Trophoblast cell (in vitro differentiated cells and primary cell): ENCODE results near the gene PDCD7.

Experiments
- DNase-seq, 2 donors: peaks; one replicate each; pipeline ENCODE4 v3.0.0-alpha.2; 2016
- H2AFZ ChIP-seq: 2 replicates; pipeline ENCODE4 v1.6.1; 2013; ENCODE audit warnings: low read length, moderate library complexity, mild to moderate bottlenecking; ENCODE audit not compliant: insufficient read depth, poor library complexity
- H2AK5ac ChIP-seq: 2 replicates; pipeline ENCODE4 v1.6.1; 2013; ENCODE audit warnings: mild to moderate bottlenecking, low read length
- H2BK120ac ChIP-seq: 2 replicates; pipeline ENCODE4 v1.6.1; 2013; ENCODE audit warnings: low read length, mild to moderate bottlenecking, moderate library complexity; ENCODE audit not compliant: insufficient read depth, poor library complexity
- H2BK12ac ChIP-seq: 2 replicates; pipeline ENCODE4 v1.6.1; 2013; ENCODE audit warnings: mild to moderate bottlenecking, low read length, moderate library complexity
- H2BK5ac ChIP-seq: 2 replicates; pipeline ENCODE4 v1.6.1; 2013; ENCODE audit warnings: low read length, low read depth, moderate library complexity, mild to moderate bottlenecking; ENCODE audit not compliant: poor library complexity
- H3K14ac ChIP-seq: 2 replicates; pipeline ENCODE4 v1.6.1; 2013; ENCODE audit warnings: mild to moderate bottlenecking, low read length
- H3K18ac ChIP-seq: 2 replicates; pipeline ENCODE4 v1.6.1; 2013; ENCODE audit warnings: mild to moderate bottlenecking, low read length
- H3K23ac ChIP-seq: 2 replicates; pipeline ENCODE4 v1.6.1; 2013; ENCODE audit warnings: low read length
- H3K27ac ChIP-seq: 2 replicates; pipeline ENCODE4 v1.5.1; 2013; ENCODE audit warnings: low read depth, mild to moderate bottlenecking, inconsistent platforms, low read length, moderate library complexity
- H3K27me3 ChIP-seq: 2 replicates; pipeline ENCODE4 v1.6.1; 2013; ENCODE audit warnings: inconsistent platforms, mild to moderate bottlenecking, low read length, moderate library complexity; ENCODE audit not compliant: insufficient read depth
- H3K36me3 ChIP-seq, 2 experiments: 1 replicate in 1 of 2; 2 replicates in 1 of 2; pipeline ENCODE4 v1.6.1; 2013; ENCODE audit warnings: low read length in 2 of 2, mild to moderate bottlenecking in 2 of 2, moderate library complexity in 1 of 2; ENCODE audit not compliant: insufficient read depth in 2 of 2, control insufficient read depth in 1 of 2
- H3K4ac ChIP-seq: 2 replicates; pipeline ENCODE4 v1.6.1; 2013; ENCODE audit warnings: low read depth, mild to moderate bottlenecking, low read length, moderate library complexity
- H3K4me1 ChIP-seq, 2 experiments: 1 replicate in 1 of 2; 2 replicates in 1 of 2; pipeline ENCODE4 v1.6.1; 2013; ENCODE audit warnings: low read length in 2 of 2, mild to moderate bottlenecking in 2 of 2, moderate library complexity in 1 of 2; ENCODE audit not compliant: insufficient read depth in 2 of 2, control insufficient read depth in 1 of 2
- H3K4me2 ChIP-seq: 2 replicates; pipeline ENCODE4 v1.6.1; 2013; ENCODE audit warnings: inconsistent platforms, mild to moderate bottlenecking, low read length, moderate library complexity
- H3K4me3 ChIP-seq: 2 replicates; pipeline ENCODE4 v1.5.1; 2013; ENCODE audit warnings: mild to moderate bottlenecking, low read depth, low read length, inconsistent platforms
- H3K79me1 ChIP-seq: one replicate; pipeline ENCODE4 v1.6.1; 2013; ENCODE audit warnings: low read length
- H3K79me2 ChIP-seq: 2 replicates; pipeline ENCODE4 v1.6.1; 2013; ENCODE audit warnings: low read length, mild to moderate bottlenecking; ENCODE audit not compliant: control insufficient read depth, insufficient read depth, poor library complexity
- H3K9ac ChIP-seq: 2 replicates; pipeline ENCODE4 v1.6.1; 2013; ENCODE audit warnings: mild to moderate bottlenecking, low read length
- H3K9me3 ChIP-seq: 2 replicates; pipeline ENCODE4 v1.6.1; 2013; ENCODE audit warnings: low read depth, mild to moderate bottlenecking, control low read depth, inconsistent platforms, low read length; ENCODE audit not compliant: insufficient read depth
- H4K12ac ChIP-seq: 2 replicates; pipeline ENCODE4 v1.6.1; 2013; ENCODE audit warnings: low read depth, mild to moderate bottlenecking, low read length, moderate library complexity
- H4K8ac ChIP-seq: 2 replicates; pipeline ENCODE4 v1.6.1; 2013; ENCODE audit warnings: low read depth, mild to moderate bottlenecking, low read length, moderate library complexity
- H4K91ac ChIP-seq: one replicate; pipeline ENCODE4 v1.6.1; 2013; ENCODE audit warnings: low read depth, mild to moderate bottlenecking, low read length, moderate library complexity
- WGBS: extraction: QIAGEN DNeasy Blood & Tissue Kit; methylation state at CpG from one replicate; pipeline ENCODE4 v1.1.7; 2013; ENCODE audit warnings: missing lambda C conversion rate; ENCODE audit not compliant: insufficient read length, insufficient coverage; ENCODE audit errors: extremely low coverage; 5-methylcytosine and 5-hydroxymethylcytosine counted together

Gene PDCD7

GRCh38 chr15:65081758-65082157 is 51.9 kb downstream of the PDCD7 start:
- Histone ChIP-seq H3K4me1 (peaks cover 2 to 7% of the 10 kb centered on the region in 2 experiments), H2BK5ac (no peak overlapping the region), H4K91ac (no peak overlapping the region), H3K27ac (no peak overlapping the region), H4K12ac (no peak overlapping the region), H3K4me2 (no peak overlapping the region), H3K4ac (no peak overlapping the region), H2AFZ (no peak overlapping the region), H3K79me1 (no peaks in the 10 kb centered on the region), H3K27me3 (no peaks in the 10 kb centered on the region), H3K9ac (peak overlapping the region; percentile 63), H3K79me2 (no peaks in the 10 kb centered on the region), H3K36me3 (no peaks in the 10 kb centered on the region), H3K4me3 (no peak overlapping the region), H4K8ac (no peak overlapping the region), H2BK120ac (no peak overlapping the region), H2BK12ac (no peak overlapping the region), H3K23ac (peak overlapping the region; percentile 14), H2AK5ac (no peak overlapping the region), H3K18ac (no peak overlapping the region), H3K9me3 (peaks cover 9% of the 10 kb centered on the region), H3K14ac (no peak overlapping the region)
- no CpG with 5 or more reads among the region's 5 CpGs for WGBS
- DNase-seq: no peak

GRCh38 chr15:65081270-65081669 is 52.3 kb downstream of the PDCD7 start:
- H3K36me3 ChIP-seq: no peaks in the 10 kb centered on the region
- H3K14ac ChIP-seq: no peak overlapping the region
- H4K8ac ChIP-seq: no peak overlapping the region
- peaks cover 9% of the 10 kb centered on the region for H3K9me3 ChIP-seq
- no peak overlapping the region for H3K4ac ChIP-seq
- H3K27me3 ChIP-seq: no peaks in the 10 kb centered on the region
- H4K91ac ChIP-seq: no peak overlapping the region
- WGBS: no CpG with 5 or more reads among the region's 6 CpGs
- H3K27ac ChIP-seq: no peak overlapping the region
- no peak overlapping the region for H3K4me2 ChIP-seq
- H2AFZ ChIP-seq: no peak overlapping the region
- H3K9ac ChIP-seq: no peak overlapping the region
- no peak overlapping the region for H3K23ac ChIP-seq
- no peak overlapping the region for H2BK120ac ChIP-seq
- H3K4me3 ChIP-seq: no peak overlapping the region
- DNase-seq: no peak
- no peak overlapping the region for H2AK5ac ChIP-seq
- no peak overlapping the region for H3K18ac ChIP-seq
- no peak overlapping the region for H2BK12ac ChIP-seq
- H3K79me2 ChIP-seq: no peaks in the 10 kb centered on the region
- peaks cover 2 to 7% of the 10 kb centered on the region in 2 experiments for H3K4me1 ChIP-seq
- H3K79me1 ChIP-seq: no peaks in the 10 kb centered on the region
- no peak overlapping the region for H2BK5ac ChIP-seq
- H4K12ac ChIP-seq: no peak overlapping the region

DNA sequence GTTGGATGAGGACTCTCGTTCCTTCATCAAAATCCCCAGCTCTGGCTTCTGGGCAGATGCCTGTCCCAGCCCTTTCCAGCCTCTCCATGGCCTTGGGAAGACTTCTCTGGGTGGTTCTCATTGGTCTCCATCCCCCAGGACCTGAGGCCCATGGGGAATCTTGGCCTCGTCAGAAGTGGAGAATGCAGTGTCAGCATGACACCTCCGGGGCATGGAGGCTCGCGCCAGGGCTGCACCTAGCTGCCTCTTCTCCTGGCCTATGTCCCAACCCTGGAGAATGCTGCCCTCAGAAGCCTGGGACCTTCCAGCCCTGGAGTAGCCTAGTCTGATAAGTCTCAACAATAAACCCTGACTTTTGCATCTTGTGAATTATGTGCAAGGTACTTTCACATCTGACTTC is 54.0 kb downstream of the PDCD7 start:
- no CpG with 5 or more reads among the region's 5 CpGs for WGBS
- H4K91ac ChIP-seq: no peak overlapping the region
- no peak overlapping the region for H3K23ac ChIP-seq
- no peaks in the 10 kb centered on the region for H3K27me3 ChIP-seq
- H2AK5ac ChIP-seq: no peak overlapping the region
- H3K79me2 ChIP-seq: no peaks in the 10 kb centered on the region
- no peaks in the 10 kb centered on the region for H3K79me1 ChIP-seq
- no peak overlapping the region for H2BK5ac ChIP-seq
- H3K4me3 ChIP-seq: no peak overlapping the region
- H2AFZ ChIP-seq: no peak overlapping the region
- H2BK12ac ChIP-seq: no peak overlapping the region
- H4K12ac ChIP-seq: no peak overlapping the region
- no peak overlapping the region for H2BK120ac ChIP-seq
- no peak overlapping the region for H3K14ac ChIP-seq
- no peak overlapping the region for H3K4ac ChIP-seq
- H3K18ac ChIP-seq: no peak overlapping the region
- no peak overlapping the region for H3K9ac ChIP-seq
- peak; percentile 59 to 74 for DNase-seq
- H4K8ac ChIP-seq: no peak overlapping the region
- H3K4me1 ChIP-seq: peaks cover 2 to 7% of the 10 kb centered on the region in 2 experiments
- no peak overlapping the region for H3K27ac ChIP-seq
- no peak overlapping the region for H3K4me2 ChIP-seq
- H3K9me3 ChIP-seq: peaks cover 9% of the 10 kb centered on the region
- no peaks in the 10 kb centered on the region for H3K36me3 ChIP-seq

DNA sequence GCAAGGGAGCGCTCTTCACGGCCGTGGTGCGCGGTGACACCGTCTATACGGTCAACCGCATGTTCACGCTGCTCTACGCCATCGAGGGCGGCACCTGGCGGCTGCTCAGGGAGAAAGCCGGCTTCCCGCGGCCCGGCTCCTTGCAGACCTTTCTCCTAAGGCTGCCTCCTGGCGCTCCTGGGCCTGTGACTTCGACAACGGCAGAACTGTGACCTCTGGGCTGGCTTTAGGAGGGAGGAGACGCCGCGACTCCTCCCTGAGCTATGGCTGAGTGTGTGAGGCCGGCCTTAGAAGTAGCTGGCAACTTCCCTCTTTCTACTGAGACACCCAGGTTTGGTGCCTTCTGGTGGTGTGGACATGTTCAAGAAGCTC is 55.6 kb downstream of the PDCD7 start:
- no CpG with 5 or more reads among the region's 24 CpGs for WGBS
- H3K4me2 ChIP-seq: no peak overlapping the region
- H4K91ac ChIP-seq: no peak overlapping the region

More for the DNA sequence above, 55.6 kb downstream of the PDCD7 start:
- DNase-seq: peak; percentile 55 to 76
- Histone ChIP-seq H4K8ac (no peak overlapping the region), H3K79me1 (no peaks in the 10 kb centered on the region), H3K18ac (no peak overlapping the region), H2BK5ac (no peak overlapping the region), H3K27me3 (no peaks in the 10 kb centered on the region), H3K14ac (no peak overlapping the region), H3K23ac (no peak overlapping the region), H3K4ac (no peak overlapping the region), H3K9ac (no peak overlapping the region), H3K4me3 (no peak overlapping the region), H3K36me3 (no peaks in the 10 kb centered on the region), H3K9me3 (peaks cover 9% of the 10 kb centered on the region), H4K12ac (no peak overlapping the region), H2AFZ (no peak overlapping the region), H3K79me2 (no peaks in the 10 kb centered on the region), H2BK120ac (no peak overlapping the region), H2AK5ac (no peak overlapping the region), H2BK12ac (no peak overlapping the region), H3K27ac (no peak overlapping the region), H3K4me1 (peaks cover 2 to 7% of the 10 kb centered on the region in 2 experiments)
